Chondrocyte (in vitro differentiated cells): ENCODE measurements around the gene OLFM4. TPM values are rescaled to one million over a fixed set of nuclear protein-coding genes. Genes with fewer than 3 reads are reported as not detected.

Experiments
- DNase-seq: peaks from one replicate; pipeline ENCODE4 v3.0.0; 2021; ENCODE audit warnings: mixed read lengths, low spot score
- H3K27ac Mint-ChIP-seq: one replicate; pipeline ENCODE4 v1.8.0; 2021; ENCODE audit warnings: mild to moderate bottlenecking, moderate library complexity, mixed read lengths; ENCODE audit not compliant: unreplicated experiment
- H3K27me3 Mint-ChIP-seq: 2 replicates; pipeline ENCODE4 v1.8.0; 2021; ENCODE audit warnings: low read depth, mixed read lengths
- H3K36me3 Mint-ChIP-seq: 2 replicates; pipeline ENCODE4 v1.8.0; 2021; ENCODE audit warnings: low read depth, mixed read lengths
- H3K4me1 Mint-ChIP-seq: 2 replicates; pipeline ENCODE4 v1.8.0; 2021; ENCODE audit warnings: low read depth, mild to moderate bottlenecking, mixed read lengths
- H3K4me3 Mint-ChIP-seq: one replicate; pipeline ENCODE4 v1.8.0; 2021; ENCODE audit warnings: mild to moderate bottlenecking, moderate library complexity, mixed read lengths; ENCODE audit not compliant: unreplicated experiment
- H3K9me3 Mint-ChIP-seq: 2 replicates; pipeline ENCODE4 v1.8.0; 2021; ENCODE audit warnings: low read depth, mixed read lengths
- CTCF ChIP-seq: fragments of 200-600 bp; sonication (generic); IDR thresholded peaks from 2 replicates; pipeline ENCODE4 v1.5.0; 2021; ENCODE audit warnings: antibody characterized with exemption, mild to moderate bottlenecking, moderate library complexity
- total RNA-seq: library from RNA; stranded (reverse); gene quantifications from 3 replicates; pipeline ENCODE4 v1.2.1, GENCODE V29; 2021

Gene OLFM4
- total RNA-seq, 1 donor from 2014 or later, result 0.25 TPM

GRCh38 chr13:52991344-52992020, 37.1 kb upstream of the OLFM4 start:
- DNase-seq, result no peak
- H3K4me3 Mint-ChIP-seq, result no peak overlapping the region
- no peaks in the 10 kb centered on the region for H3K4me1 Mint-ChIP-seq
- H3K27ac Mint-ChIP-seq, result no peak overlapping the region
- no peak for TF ChIP-seq CTCF
- peaks cover 2% of the 10 kb centered on the region for H3K27me3 Mint-ChIP-seq
- H3K9me3 Mint-ChIP-seq, result no peaks in the 10 kb centered on the region
- H3K36me3 Mint-ChIP-seq, result no peaks in the 10 kb centered on the region

- Mint-ChIP-seq H3K27me3 (peaks cover 2% of the 10 kb centered on the region), H3K4me3 (no peak overlapping the region), H3K9me3 (no peaks in the 10 kb centered on the region), H3K36me3 (no peaks in the 10 kb centered on the region), H3K4me1 (no peaks in the 10 kb centered on the region), H3K27ac (no peak overlapping the region)
- no peak for DNase-seq
- no peak for TF ChIP-seq CTCF
Observed at GRCh38 chr13:52992110-52992509, 36.5 kb upstream of the OLFM4 start.

- no peak for TF ChIP-seq CTCF
- Mint-ChIP-seq H3K4me3 (no peak overlapping the region), H3K36me3 (no peaks in the 10 kb centered on the region), H3K27me3 (peaks cover 2% of the 10 kb centered on the region), H3K4me1 (no peaks in the 10 kb centered on the region), H3K9me3 (no peaks in the 10 kb centered on the region), H3K27ac (no peak overlapping the region)
- DNase-seq, result no peak
Observed at GRCh38 chr13:52994051-52994450, 34.6 kb upstream of the OLFM4 start.

- Mint-ChIP-seq H3K27ac (no peak overlapping the region), H3K9me3 (no peaks in the 10 kb centered on the region), H3K36me3 (no peaks in the 10 kb centered on the region), H3K4me1 (no peaks in the 10 kb centered on the region), H3K27me3 (peaks cover 2% of the 10 kb centered on the region), H3K4me3 (no peak overlapping the region)
- no peak for DNase-seq
- no peak for TF ChIP-seq CTCF
Observed at GRCh38 chr13:52994865-52995264, 33.7 kb upstream of the OLFM4 start.

GRCh38 chr13:52995946-52996345, 32.7 kb upstream of the OLFM4 start:
- no peaks in the 10 kb centered on the region for H3K4me1 Mint-ChIP-seq
- no peaks in the 10 kb centered on the region for H3K9me3 Mint-ChIP-seq
- H3K27me3 Mint-ChIP-seq, result peaks cover 2% of the 10 kb centered on the region
- no peak for TF ChIP-seq CTCF
- H3K27ac Mint-ChIP-seq, result no peak overlapping the region
- H3K4me3 Mint-ChIP-seq, result no peak overlapping the region
- H3K36me3 Mint-ChIP-seq, result no peaks in the 10 kb centered on the region
- DNase-seq, result no peak
